HG03442 (cell line): ENCODE measurements around the gene RIMKLB.
"Not testable (repeated sequence)": the region's sequence is repeated elsewhere in the genome, so short reads cannot be mapped to it uniquely, and the experiment has no call there.

Experiments used
- ATAC-seq: cut with Tn5 transposase; IDR thresholded peaks from one replicate; pipeline ENCODE4 v1.9.1; 2021; ENCODE audit warnings: mild to moderate bottlenecking, moderate library complexity; ENCODE audit not compliant: unreplicated experiment

Gene RIMKLB

DNA sequence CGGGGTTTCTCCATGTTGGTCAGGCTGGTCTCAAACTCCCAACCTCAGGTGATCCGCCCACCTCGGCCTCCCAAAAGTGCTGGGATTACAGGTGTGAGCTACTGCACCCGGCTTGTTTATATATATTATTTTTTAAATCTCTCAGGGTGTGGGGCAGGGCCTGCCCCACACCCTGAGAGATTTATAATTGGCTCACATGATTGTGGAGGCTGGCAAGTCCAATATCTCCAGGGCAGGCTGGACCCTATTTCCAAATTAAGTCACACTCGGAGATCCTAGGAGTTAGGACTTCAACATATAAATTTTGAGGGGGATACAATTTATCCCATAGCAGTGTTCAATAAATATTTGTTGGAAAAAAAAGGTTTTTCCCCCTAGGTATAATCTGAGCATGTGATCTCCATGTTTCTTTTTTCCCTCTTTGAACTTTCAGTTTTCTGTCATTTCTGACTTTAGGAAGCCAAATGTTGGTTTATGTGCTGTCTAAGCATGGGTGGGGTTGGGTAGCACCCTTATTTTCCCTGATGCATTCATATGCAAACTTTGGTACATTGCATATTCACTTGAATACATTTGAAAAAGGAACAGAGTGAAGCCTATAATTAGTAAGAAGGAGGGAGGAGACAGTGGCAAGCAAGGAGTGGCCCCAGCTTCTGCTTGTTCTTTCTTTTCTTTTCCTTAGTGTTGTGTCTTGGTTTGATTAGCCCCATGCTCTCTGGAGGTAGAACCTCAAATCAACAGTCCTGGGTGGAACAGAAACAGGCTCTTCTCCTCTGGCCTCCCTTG, 116.0 kb downstream of the RIMKLB start:
- no peak for ATAC-seq

DNA sequence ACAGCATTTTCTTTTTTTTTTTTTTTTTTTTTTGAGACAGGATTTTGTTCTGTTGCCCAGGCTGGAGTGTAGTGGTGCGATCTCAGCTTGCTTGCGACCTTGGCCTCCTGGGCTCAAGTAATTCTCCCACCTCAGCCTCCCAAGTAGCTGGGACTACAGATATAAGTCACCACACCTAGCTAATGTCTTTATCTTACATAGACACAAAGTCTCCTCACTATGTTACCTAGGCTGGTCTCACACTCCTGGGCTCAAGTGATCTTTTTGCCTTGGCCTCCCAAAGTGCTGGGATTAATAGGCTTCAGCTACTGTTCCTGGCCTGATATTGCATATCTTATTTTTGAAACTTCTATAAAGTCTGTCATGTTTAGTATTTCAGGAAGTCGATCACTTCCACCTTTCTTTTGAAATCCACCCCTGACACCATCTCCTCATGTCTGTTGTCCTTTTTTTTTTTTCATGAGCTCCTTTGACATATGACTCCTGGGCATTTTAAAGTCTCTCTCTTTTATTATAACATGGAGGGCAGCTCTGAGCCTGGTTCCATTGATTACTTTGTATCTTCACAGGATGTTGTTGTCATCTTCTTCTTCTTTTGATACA, 118.8 kb downstream of the RIMKLB start:
- ATAC-seq = no peak

DNA sequence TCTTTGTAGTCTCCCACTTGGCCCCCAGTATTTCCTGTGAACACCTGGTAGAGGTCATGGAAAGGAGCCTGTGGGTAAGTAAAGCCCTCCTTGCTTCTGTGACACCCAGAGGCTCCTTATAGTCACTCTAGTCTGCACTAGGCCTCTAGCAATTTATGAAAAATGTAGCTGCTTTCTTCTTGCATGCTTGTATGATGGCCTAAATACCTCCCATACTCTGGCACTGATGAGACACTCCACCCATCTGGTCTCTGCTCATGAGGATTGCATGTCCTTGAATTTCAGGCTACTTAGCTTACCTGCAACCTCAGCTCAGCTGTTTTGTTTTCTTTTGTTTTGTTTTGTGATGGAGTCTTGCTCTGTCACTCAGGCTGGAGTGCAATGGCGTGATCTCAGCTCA, 120.1 kb downstream of the RIMKLB start:
- ATAC-seq = no peak

DNA sequence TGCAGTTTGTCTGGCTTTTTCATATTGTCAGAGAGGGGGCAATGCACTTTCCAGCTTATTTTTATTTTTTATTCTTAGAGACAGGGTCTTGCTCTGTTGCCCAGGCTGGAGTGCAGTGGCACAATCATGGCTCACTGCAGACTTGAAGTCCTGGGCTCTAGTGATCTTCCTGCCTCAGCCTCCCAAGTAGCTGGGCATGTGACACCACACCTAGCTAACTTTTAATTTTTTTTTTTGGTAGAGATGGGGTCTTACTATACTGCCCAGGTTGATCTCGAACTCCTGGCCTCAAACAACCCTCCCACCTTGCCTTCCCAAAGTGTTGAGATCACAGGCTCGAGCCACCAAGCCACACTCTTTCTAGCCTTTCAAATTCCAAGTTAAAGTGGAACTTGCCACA, 120.7 kb downstream of the RIMKLB start:
- no peak for ATAC-seq

DNA sequence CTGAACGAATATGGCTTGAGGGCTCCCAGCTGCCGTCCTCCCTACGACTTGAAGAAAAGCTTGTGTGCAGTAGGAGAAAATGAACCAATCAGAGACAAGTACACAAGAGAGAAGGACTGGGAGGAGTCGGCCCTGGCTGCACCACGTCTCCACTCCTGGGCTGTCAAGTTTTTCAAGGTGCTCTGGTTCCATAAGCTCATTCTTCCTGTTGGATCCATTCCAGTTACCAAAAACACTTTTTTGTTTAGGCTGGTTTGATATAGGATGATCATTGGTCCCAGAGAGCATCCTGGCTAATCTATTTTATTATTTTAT, 121.8 kb downstream of the RIMKLB start:
- no peak for ATAC-seq

DNA sequence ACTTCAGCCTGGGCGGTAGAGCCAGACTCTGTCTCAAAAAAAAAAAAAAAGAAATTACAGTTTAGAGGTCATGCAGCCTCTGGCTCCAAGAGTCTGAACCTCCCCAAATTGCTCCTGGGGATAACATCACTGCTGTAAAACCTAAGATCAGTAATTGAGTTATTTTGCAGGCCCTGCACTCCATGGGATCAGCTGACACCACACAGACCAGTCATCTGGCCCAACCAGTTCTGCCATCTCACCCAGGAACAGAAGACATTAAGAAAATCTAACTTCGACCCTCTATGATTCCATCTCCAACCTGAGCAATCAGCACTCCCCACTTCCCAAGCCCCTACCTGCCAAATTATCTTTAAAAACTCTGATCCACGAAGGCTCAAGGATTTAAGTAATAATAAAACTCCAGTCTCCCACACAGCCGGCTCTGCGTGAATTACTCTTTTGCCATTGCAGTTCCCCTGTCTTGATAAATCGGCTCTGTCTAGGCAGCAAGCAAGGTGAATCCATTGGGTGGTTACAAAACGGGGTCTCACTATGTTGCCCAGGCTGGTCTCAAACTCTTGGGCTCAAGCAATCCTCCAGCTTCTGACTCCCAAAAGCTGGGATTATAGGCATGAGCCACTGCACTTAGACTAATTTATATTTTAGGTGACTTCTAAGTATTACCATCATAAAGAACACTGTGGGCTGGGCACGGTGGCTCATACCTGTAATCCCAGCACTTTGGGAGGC, 123.1 kb downstream of the RIMKLB start:
- not testable (repeated sequence) for ATAC-seq

DNA sequence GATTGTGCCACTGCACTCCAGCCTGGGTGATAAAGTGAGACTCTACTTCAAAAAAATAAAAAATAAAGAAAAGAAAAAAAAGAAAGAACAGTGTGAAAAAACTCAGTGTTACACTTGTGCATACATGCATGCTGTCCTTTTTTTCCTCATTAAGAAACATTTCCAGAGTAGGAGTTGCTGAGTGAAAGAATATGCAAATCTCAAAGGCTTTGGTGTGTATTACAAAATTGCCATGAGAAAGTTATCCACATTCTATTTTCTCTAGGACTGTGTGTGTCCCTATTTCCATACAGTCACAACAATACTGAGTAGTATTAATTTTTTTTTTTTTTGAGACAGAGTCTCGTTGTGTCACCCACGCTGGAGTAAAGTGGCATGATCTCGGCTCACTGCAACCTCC, 123.8 kb downstream of the RIMKLB start:
- no peak for ATAC-seq

DNA sequence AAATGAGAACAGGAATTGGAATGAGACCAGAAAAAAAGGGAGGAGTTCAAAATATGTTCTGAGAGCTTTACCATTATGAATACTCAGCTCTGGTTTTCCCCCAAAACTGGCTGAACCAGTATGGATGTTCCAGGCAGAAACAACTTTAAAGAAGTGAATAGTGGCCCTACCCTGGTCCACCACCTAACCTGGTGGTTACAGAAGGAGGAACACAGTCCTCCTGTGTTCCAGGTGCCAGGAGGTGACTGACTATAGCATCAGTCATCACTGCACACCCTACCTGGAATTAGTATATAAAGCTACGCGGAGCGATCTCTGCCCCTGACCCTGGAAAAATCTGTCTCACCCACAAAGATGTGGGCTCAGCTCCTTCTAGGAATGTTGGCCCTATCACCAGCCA, 124.5 kb downstream of the RIMKLB start, which contains the start of gene A2ML1:
TSS of gene A2ML1 (plus strand) at position 324 of the 400 bp plus-strand sequence. CDS start at position 355, 31 bp downstream.
- ATAC-seq = no peak

DNA sequence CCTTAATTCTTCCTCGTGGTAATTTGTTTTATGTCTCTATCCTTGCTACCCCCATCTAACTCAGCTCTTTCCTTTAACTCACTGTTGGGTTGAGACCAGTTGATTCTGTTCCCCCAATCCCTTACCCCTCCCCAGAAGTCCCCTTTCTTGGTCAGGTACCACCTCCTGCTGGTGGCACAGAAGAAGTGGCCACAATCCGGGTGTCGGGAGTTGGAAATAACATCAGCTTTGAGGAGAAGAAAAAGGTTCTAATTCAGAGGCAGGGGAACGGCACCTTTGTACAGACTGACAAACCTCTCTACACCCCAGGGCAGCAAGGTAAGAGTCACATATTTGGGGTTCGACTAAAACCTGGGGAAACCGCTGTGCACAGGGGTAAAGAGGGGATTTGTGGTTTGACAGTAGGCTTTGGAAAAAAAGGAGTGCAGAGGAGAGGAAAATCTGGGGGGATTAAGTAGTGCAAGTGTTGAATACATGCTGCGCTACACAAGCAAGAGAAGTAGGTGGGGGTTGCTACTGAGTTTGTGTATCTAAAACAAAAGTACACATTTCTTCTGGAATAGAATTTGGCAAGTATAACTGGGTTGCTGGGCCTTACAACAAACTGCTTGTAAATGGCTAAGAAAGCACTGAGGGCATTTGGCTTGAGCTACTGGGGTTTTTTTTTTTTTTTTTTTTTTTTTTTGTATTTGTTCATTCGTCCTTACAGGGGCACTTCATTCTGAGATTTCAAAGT, 125.9 kb downstream of the RIMKLB start:
- ATAC-seq = no peak

DNA sequence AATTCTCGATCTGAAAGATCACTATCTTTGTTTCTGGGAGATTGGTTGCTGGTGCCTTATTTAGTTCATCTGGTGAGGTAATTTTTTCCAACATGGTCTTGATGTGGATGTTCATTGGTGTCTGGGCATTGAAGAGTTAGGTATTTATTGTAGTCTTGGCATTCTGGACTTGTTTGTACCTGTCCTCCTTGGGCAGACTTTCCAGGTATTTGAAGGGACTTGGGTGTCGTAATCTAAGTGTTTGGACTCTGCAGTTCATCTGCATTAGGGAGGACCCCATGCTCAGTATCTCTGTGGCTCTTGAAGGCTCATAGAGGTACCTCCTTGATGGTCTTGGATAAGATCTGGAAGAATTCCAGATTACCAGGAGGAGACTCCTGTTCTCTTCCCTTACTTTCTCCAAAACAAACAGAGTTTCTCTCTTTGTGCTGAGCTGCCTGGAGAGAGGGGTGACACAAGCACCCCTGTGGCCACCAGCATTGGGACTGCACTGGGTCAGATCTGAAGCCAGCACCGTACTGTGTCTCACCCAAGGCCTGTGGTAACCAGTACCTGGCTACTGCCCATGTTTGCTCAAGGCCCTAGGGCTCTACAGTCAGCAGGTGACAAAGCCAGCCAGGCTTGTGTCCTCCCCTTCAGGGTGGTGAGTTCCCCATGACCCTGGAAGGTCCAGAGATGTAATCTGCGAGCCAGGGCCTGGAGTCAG, 129.9 kb downstream of the RIMKLB start:
- no peak for ATAC-seq

DNA sequence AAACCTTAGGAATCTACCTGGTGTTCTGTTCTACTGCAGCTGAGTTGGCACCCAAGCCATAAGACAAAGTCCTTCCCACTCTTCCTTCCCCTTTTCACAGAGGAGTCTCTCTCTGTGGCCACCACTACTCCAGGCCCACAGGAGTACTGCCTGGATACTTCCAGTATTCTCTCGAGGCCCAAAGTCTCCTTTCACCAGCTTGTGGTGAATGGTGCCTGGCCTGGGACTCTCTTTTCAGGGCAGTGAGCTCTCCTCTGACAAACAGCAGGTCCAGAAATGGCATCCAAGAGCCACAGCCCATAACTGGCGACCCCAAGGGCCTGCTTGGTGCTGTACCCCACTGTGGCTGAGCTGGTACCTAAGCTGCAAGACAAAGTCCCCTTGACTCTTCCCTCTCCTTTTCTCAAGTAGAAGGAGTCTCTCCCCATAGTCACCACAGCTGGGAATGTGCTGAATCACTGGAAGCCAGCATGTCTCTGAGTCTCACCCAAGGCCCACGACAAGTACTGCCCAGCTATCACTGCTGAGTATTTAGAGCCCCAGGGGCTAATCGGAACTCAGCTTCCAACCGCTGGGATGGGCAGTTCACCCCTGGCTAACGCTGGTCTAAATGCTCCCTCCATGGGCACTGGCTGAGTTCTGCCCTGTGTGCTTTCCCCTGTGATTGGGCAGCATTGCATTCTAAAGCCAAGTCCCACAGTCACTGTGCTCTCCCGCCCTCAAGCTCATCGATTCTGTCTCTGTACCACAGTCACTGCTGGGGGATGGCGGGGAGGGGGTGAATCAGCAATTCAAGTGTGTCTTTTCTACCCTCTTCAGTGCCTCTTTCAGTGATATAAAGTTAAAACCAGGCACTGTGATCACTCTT, 130.7 kb downstream of the RIMKLB start:
- ATAC-seq = no peak

DNA sequence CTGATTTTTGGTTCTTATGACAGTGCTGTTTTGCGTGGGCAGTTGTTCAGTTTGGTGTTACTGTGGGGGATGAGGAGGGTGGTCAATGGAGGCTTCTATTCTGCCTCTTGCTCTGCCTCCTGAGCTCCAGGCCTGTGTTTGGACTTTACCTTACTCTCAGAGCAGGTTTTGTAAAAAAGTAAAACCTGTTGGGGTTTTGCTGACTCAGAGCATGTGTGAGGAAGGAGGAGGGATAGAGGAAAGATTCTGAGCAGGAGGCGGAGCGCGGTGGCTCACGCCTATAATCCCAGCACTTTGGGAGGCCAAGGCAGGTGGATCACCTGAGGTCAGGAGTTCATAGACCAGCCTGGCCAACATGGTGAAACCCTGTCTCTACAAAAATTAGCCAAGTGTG, 131.3 kb downstream of the RIMKLB start:
- ATAC-seq = no peak

DNA sequence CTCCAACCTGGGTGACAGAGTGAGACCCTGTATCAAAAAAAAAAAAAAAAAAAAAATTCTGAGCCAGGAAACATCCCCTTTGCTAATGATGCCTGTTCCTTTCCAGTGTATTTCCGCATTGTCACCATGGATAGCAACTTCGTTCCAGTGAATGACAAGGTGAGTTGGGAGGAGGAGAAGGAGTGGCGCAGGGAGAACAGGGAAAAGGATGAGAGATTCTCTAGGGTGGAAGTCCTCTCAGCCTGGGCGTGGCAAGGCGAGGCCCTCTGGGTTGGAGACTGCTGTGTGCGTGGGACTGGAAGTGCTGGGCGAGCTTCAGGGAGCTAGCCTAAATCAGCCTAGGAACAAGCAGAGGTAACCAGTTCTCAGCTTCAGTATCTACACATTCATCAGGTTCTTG, 131.8 kb downstream of the RIMKLB start:
- ATAC-seq = no peak

DNA sequence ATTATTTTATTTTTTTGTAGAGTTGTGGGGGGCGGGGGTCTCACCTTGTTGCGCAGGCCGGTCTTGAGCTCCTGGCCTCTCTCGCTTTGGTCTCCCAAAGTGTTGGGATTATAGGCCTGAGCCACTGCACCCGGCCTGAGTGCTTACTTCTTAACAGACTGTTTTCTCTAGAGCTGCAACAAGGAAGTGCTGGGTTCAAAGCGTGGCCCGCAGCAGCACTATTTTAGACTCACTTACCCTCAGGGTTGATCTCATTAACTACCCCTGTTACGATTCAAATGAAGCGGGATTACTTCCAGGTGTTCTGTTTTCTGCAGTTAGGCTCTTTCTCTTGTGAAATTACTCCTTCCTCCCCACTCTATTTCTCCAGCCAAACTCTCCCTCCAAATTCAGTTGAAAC, 133.3 kb downstream of the RIMKLB start:
- no peak for ATAC-seq

DNA sequence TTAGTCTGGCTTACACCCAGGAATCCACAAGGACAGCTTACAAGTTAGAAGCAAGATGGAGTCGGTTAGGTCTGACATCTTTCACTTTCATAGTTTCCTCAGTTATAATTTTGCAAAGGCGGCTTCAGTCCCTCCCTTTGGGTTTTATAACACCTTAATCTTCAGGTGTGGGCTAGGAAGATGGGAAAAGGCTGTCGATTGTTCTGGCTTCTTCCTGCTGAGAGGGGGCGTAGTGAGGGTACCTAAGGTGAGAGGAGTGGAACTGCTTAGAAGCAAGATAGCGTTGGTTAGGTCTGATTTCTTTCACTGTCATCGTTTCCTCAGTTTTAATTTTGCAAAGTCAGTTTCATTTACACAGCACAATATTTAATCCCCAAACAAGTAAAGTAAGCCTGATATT, 134.7 kb downstream of the RIMKLB start:
- ATAC-seq = no peak
